ENCODE data around the gene C2CD3. TPM values are rescaled to one million over a fixed set of nuclear protein-coding genes. Genes with fewer than 3 reads are reported as not detected.

Gene C2CD3
- total RNA-seq, 1 donor from 2014 or later = 40.9 TPM

GRCh38 chr11:74000307-74001133 lies 170.3 kb downstream of the C2CD3 start:
- H3K36me3 Mint-ChIP-seq (ENCODE audit: insufficient read depth) = peaks cover 4% of the 10 kb centered on the region
- DNase-seq (ENCODE audit: low spot score, unreplicated experiment) = no peak
- no peaks in the 10 kb centered on the region for H3K9me3 Mint-ChIP-seq (ENCODE audit: low read depth)
- no peak for TF ChIP-seq CTCF (IDR thresholded peaks at IDR 0.05; ENCODE audit: unreplicated experiment)
- no peaks in the 10 kb centered on the region for H3K27me3 Mint-ChIP-seq
- H3K4me1 Mint-ChIP-seq (ENCODE audit: low read depth) = no peaks in the 10 kb centered on the region
- no peak overlapping the region for H3K4me3 Mint-ChIP-seq (ENCODE audit: low read depth)
- H3K27ac Mint-ChIP-seq = no peak overlapping the region

- Mint-ChIP-seq H3K9me3 (ENCODE audit: low read depth) (no peaks in the 10 kb centered on the region), H3K4me3 (ENCODE audit: low read depth) (no peak overlapping the region), H3K36me3 (ENCODE audit: insufficient read depth) (peaks cover 4% of the 10 kb centered on the region), H3K27me3 (no peaks in the 10 kb centered on the region), H3K27ac (no peak overlapping the region), H3K4me1 (ENCODE audit: low read depth) (no peaks in the 10 kb centered on the region)
- DNase-seq (ENCODE audit: low spot score, unreplicated experiment) = no peak
- TF ChIP-seq CTCF (IDR thresholded peaks at IDR 0.05; ENCODE audit: unreplicated experiment) = no peak
Measured at GRCh38 chr11:73999581-74000306, 171.1 kb downstream of the C2CD3 start.

- H3K4me1 Mint-ChIP-seq (ENCODE audit: low read depth) = no peaks in the 10 kb centered on the region
- no peak overlapping the region for H3K4me3 Mint-ChIP-seq (ENCODE audit: low read depth)
- H3K27ac Mint-ChIP-seq = no peak overlapping the region
- H3K27me3 Mint-ChIP-seq = no peaks in the 10 kb centered on the region
- no peak for DNase-seq (ENCODE audit: low spot score, unreplicated experiment)
- no peaks in the 10 kb centered on the region for H3K9me3 Mint-ChIP-seq (ENCODE audit: low read depth)
- no peak for TF ChIP-seq CTCF (IDR thresholded peaks at IDR 0.05; ENCODE audit: unreplicated experiment)
- peaks cover 4% of the 10 kb centered on the region for H3K36me3 Mint-ChIP-seq (ENCODE audit: insufficient read depth)
Measured at GRCh38 chr11:73998846-73999575, 171.8 kb downstream of the C2CD3 start.

GRCh38 chr11:73997120-73997770 lies 173.6 kb downstream of the C2CD3 start:
- Mint-ChIP-seq H3K4me1 (ENCODE audit: low read depth) (no peaks in the 10 kb centered on the region), H3K9me3 (ENCODE audit: low read depth) (no peaks in the 10 kb centered on the region), H3K27ac (no peak overlapping the region), H3K36me3 (ENCODE audit: insufficient read depth) (peaks cover 4% of the 10 kb centered on the region), H3K27me3 (no peaks in the 10 kb centered on the region), H3K4me3 (ENCODE audit: low read depth) (no peak overlapping the region)
- no peak for DNase-seq (ENCODE audit: low spot score, unreplicated experiment)
- no peak for TF ChIP-seq CTCF (IDR thresholded peaks at IDR 0.05; ENCODE audit: unreplicated experiment)
